Measurements from ENCODE around the gene CYP2C18.

GRCh38 chr10:94666391-94667102 is 17.0 kb upstream of the CYP2C18 start:
- TF ChIP-seq POLR2AphosphoS5 (IDR thresholded peaks at IDR 0.05; ENCODE audit: insufficient read depth in 1 of 2, low read depth in 1 of 2) (no peak), CTCF (IDR thresholded peaks at IDR 0.05) (no peak), POLR2A (IDR thresholded peaks at IDR 0.05) (no peak)

Data from vagina (tissue), 2 donors.